ENCODE data around the gene MBP. TPM values are rescaled to one million over a fixed set of nuclear protein-coding genes. Genes with fewer than 3 reads are reported as not detected.

Gene MBP
- polyA plus RNA-seq, 1 experiment: 5.3 TPM

DNA sequence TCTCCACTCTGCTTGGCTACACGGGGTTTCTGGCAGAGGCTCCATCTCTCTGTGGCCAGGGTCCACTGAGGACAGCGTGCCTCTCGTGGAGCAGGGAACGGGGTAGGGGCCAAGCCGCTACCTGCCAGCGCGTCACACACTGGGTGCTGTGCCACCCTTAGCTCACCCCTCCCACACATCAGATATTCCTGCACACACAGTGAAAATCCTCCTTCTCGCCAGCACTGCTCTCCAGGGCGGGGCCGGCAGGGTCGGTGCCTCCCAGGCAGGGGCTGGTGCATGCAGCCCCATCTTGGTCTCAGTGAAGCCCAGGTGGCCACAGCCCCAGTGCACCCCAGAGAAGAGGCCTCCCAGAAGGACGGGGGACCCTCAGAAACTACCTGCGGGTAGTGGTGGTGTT, 124.6 kb downstream of the MBP start:
- DNase-seq (ENCODE audit: low read depth, low spot score): no peak
- Histone ChIP-seq H3K27me3 (ENCODE audit: control insufficient read depth, insufficient read depth, low read length) (peaks cover 13% of the 10 kb centered on the region), H3K4me3 (ENCODE audit: low read depth, low read length) (no peak overlapping the region), H3K9me3 (ENCODE audit: control insufficient read depth, insufficient read depth, low read length) (no peaks in the 10 kb centered on the region; the same call in 1 of the 2 replicates), H3K27ac (ENCODE audit: low read depth, low read length) (no peak overlapping the region)
- CTCF ChIA-PET: interaction anchor here (8.9 kb wide), 1 partner anchor 9 kb away, joined by 69 read pairs; no protein-coding TSS in a partner anchor
- TF ChIP-seq, protein P1, sequence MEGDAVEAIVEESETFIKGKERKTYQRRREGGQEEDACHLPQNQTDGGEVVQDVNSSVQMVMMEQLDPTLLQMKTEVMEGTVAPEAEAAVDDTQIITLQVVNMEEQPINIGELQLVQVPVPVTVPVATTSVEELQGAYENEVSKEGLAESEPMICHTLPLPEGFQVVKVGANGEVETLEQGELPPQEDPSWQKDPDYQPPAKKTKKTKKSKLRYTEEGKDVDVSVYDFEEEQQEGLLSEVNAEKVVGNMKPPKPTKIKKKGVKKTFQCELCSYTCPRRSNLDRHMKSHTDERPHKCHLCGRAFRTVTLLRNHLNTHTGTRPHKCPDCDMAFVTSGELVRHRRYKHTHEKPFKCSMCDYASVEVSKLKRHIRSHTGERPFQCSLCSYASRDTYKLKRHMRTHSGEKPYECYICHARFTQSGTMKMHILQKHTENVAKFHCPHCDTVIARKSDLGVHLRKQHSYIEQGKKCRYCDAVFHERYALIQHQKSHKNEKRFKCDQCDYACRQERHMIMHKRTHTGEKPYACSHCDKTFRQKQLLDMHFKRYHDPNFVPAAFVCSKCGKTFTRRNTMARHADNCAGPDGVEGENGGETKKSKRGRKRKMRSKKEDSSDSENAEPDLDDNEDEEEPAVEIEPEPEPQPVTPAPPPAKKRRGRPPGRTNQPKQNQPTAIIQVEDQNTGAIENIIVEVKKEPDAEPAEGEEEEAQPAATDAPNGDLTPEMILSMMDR (IDR thresholded peaks at IDR 0.05; ENCODE audit: low read depth, low read length): no peak
- POLR2A ChIA-PET: no interaction called here

DNA sequence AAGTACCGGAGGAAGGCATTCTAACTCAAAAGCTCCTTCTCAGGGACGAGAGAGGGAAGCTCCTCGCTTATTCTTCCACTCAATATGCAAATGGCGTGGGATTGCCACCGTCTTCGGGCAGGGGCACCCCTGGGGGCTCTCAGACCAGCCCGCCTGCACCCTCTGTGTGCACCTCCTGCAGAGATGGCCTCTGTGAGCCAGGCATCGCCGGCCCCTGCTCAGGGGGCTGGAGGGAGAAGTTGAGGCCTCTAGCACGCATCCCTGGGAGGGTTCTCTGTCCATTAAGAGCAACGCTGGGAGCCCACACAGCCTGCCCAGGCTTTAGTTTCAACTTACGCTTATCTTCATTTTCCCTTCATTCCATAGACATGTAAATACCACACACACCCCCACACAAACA, 125.3 kb downstream of the MBP start:
- CTCF ChIA-PET: interaction anchor here (1.2 to 8.9 kb wide), 2 partner anchors 9 to 24 kb away, joined by 5 to 69 read pairs; no protein-coding TSS in a partner anchor
- no peak overlapping the region for H3K4me3 ChIP-seq (ENCODE audit: low read depth, low read length)
- H3K27ac ChIP-seq (ENCODE audit: low read depth, low read length): no peak overlapping the region
- no peaks in the 10 kb centered on the region; the same call in 1 of the 2 replicates for H3K9me3 ChIP-seq (ENCODE audit: control insufficient read depth, insufficient read depth, low read length)
- no peak for DNase-seq (ENCODE audit: low read depth, low spot score)
- POLR2A ChIA-PET: no interaction called here
- TF ChIP-seq, protein P1 (IDR thresholded peaks at IDR 0.05; ENCODE audit: low read depth, low read length): no peak
- H3K27me3 ChIP-seq (ENCODE audit: control insufficient read depth, insufficient read depth, low read length): peaks cover 13% of the 10 kb centered on the region

DNA sequence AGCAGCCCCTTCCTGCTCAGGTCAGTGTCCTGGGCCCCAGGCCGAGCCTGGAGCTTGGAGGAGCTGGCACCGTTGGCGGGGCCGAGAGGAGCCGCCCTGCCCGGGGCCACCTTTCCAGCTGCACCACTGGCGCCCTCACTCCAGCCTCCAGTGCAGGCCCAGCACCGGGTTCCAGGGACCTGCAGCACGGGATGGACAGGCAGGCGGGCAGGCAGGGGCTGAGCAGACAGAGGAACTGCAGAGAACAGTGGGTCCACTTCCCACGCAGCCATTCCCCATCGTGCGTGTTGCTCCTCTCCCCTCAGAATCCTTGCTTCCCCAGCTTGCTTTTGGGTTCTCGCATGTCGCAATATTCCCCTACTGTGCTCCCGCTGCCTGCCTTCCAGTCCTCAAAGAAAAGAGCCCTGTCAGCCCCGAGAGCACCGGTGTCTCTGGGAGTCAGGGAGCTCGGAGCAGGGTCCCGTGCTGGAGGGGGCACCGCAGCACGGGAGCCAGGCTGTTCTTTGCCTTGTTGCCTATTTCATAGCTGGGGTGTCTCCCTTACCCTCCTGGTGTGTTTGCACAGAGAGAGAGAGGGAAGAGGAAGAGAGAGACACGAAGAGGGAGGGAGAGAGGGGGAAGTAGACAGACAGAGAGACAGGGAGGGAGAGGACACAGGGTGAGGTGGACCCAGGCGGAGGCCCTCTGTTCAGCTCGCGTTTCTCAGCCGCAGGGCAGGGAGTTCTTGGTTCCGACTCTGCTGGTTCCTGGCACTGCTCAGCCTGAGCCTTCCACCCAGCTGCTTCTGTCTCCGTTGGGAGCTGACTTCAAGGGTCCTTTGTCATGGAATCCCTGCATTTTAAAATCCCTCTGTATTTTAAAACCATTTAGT, 126.0 kb downstream of the MBP start:
- DNase-seq (ENCODE audit: low read depth, low spot score): no peak
- H3K9me3 ChIP-seq (ENCODE audit: control insufficient read depth, insufficient read depth, low read length): no peaks in the 10 kb centered on the region; the same call in 1 of the 2 replicates
- peaks cover 13% of the 10 kb centered on the region for H3K27me3 ChIP-seq (ENCODE audit: control insufficient read depth, insufficient read depth, low read length)
- ChIA-PET CTCF (interaction anchor here (1.2 to 8.9 kb wide), 3 partner anchors 8 to 206 kb away, joined by 5 to 69 read pairs (median 19); no protein-coding TSS in a partner anchor), POLR2A (no interaction called here)
- TF ChIP-seq, protein P1 (IDR thresholded peaks at IDR 0.05; ENCODE audit: low read depth, low read length): no peak
- no peak overlapping the region for H3K4me3 ChIP-seq (ENCODE audit: low read depth, low read length)
- H3K27ac ChIP-seq (ENCODE audit: low read depth, low read length): no peak overlapping the region

DNA sequence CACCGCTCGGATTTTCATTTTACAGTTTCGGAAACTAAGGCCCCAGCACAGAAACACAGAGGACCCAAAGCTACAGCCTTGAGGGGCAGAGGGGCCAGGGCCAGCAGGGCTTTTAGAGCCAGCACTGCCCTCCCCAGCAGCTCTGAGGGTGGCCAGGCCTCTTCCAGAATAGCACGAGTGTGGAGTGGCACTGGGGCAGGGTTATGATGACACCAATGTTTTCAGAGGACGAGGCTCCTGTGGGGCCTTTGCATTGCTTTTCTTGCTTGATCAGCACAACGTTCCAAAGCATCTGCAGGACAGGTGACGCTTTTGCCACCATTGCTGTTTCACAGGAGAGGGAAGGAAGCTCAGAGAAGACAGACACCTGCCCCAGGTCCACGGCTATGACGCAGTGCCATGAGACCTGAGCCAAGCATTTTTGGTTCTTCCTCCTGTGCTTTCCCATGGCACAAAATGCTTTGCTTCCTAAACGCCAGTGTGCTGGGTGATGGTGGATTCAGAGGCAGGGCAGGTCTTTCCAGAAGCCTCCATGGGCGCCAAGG, 126.9 kb downstream of the MBP start:
- POLR2A ChIA-PET: no interaction called here
- Histone ChIP-seq H3K4me3 (ENCODE audit: low read depth, low read length) (no peak overlapping the region), H3K27me3 (ENCODE audit: control insufficient read depth, insufficient read depth, low read length) (peaks cover 13% of the 10 kb centered on the region), H3K9me3 (ENCODE audit: control insufficient read depth, insufficient read depth, low read length) (no peaks in the 10 kb centered on the region; the same call in 1 of the 2 replicates), H3K27ac (ENCODE audit: low read depth, low read length) (no peak overlapping the region)
- TF ChIP-seq, protein P1 (IDR thresholded peaks at IDR 0.05; ENCODE audit: low read depth, low read length): no peak
- DNase-seq (ENCODE audit: low read depth, low spot score): no peak
- CTCF ChIA-PET: interaction anchor here (0.8 to 4.2 kb wide), 2 partner anchors 48 to 206 kb away, joined by 3 to 19 read pairs; no protein-coding TSS in a partner anchor

Data from AG04450 (cell line).